ENCODE measurements around the gene SCAND1.
A peak's percentile ranks its signal among the peaks of the same experiment; 100 is the strongest.
"Not testable (repeated sequence)": the region's sequence is repeated elsewhere in the genome, so short reads cannot be mapped to it uniquely, and the experiment has no call there.

The SCAND1 gene

GRCh38 chr20:35953387-35954199, 709 bp downstream of the SCAND1 start:
- H2BK12ac ChIP-seq (ENCODE audit: low read length in 2 of 2): no peak overlapping the region
- no peak for DNase-seq
- peak overlapping the region; percentile 82 for H3K27ac ChIP-seq (ENCODE audit: low read length, poor library complexity, severe bottlenecking)
- peak overlapping the region; percentile 78 for H2AFZ ChIP-seq (ENCODE audit: low read depth, low read length)
- H4K8ac ChIP-seq (ENCODE audit: low read length): peak overlapping the region; percentile 66
- no peak overlapping the region for H2BK15ac ChIP-seq (ENCODE audit: low read depth, poor library complexity, severe bottlenecking)
- peak overlapping the region; percentile 56 for H2BK120ac ChIP-seq (ENCODE audit: low read depth, low read length)
- H3K23ac ChIP-seq (ENCODE audit: low read length in 2 of 2): peak overlapping the region in 1 of 2 experiments; percentile 65
- peak overlapping the region; percentile 92 to 93 for H3K18ac ChIP-seq (ENCODE audit: low read depth in 1 of 2, low read length in 2 of 2)
- H3K4me3 ChIP-seq (ENCODE audit: insufficient read depth in 1 of 2, low read depth in 1 of 2, low read length in 2 of 2): peak overlapping the region; percentile 93 to 97
- H3K9ac ChIP-seq (ENCODE audit: low read length): peak overlapping the region; percentile 100
- no peaks in the 10 kb centered on the region for H3K9me3 ChIP-seq (ENCODE audit: control insufficient read depth, low read length)
- no peaks in the 10 kb centered on the region for H3K27me3 ChIP-seq (ENCODE audit: control insufficient read depth in 1 of 2, insufficient read depth in 1 of 2, low read length in 2 of 2)
- H4K91ac ChIP-seq (ENCODE audit: low read length): peak overlapping the region; percentile 94
- peaks cover 0 to 7% of the 10 kb centered on the region in 2 experiments for H3K36me3 ChIP-seq (ENCODE audit: control insufficient read depth in 1 of 2, insufficient read depth in 2 of 2, low read depth in 1 of 2, low read length in 2 of 2)
- peak overlapping the region; percentile 91 for H3K4me2 ChIP-seq (ENCODE audit: low read length, poor library complexity, severe bottlenecking)
- peaks cover 4% of the 10 kb centered on the region for H3K4me1 ChIP-seq (ENCODE audit: control insufficient read depth, insufficient read depth, low read depth, low read length)
- WGBS: under 1% methylated on average over 65 of the region's 65 CpGs
- H3K79me1 ChIP-seq (replicated peaks; ENCODE audit: low read length, poor library complexity, severe bottlenecking): peaks cover 15% of the 10 kb centered on the region
- H2BK5ac ChIP-seq (ENCODE audit: low read depth, low read length, poor library complexity, severe bottlenecking): peak overlapping the region; percentile 26
- H2AK5ac ChIP-seq (ENCODE audit: low read length, severe bottlenecking): peak overlapping the region; percentile 74
- peak overlapping the region; percentile 54 to 83 for H3K4ac ChIP-seq (ENCODE audit: low read depth in 1 of 2, low read length in 2 of 2)
- peak overlapping the region in 1 of 2 experiments; percentile 46 for H3K14ac ChIP-seq (ENCODE audit: low read length in 2 of 2)

- Histone ChIP-seq H3K4ac (ENCODE audit: low read depth in 1 of 2, low read length in 2 of 2) (no peak overlapping the region), H2AFZ (ENCODE audit: low read depth, low read length) (no peak overlapping the region), H2AK5ac (ENCODE audit: low read length, severe bottlenecking) (peak overlapping the region; percentile 74), H3K18ac (ENCODE audit: low read depth in 1 of 2, low read length in 2 of 2) (no peak overlapping the region), H3K14ac (ENCODE audit: low read length in 2 of 2) (peak overlapping the region in 1 of 2 experiments; percentile 48), H3K23ac (ENCODE audit: low read length in 2 of 2) (no peak overlapping the region), H3K9ac (ENCODE audit: low read length) (peak overlapping the region; percentile 100), H3K4me2 (ENCODE audit: low read length, poor library complexity, severe bottlenecking) (peak overlapping the region; percentile 91), H3K4me3 (ENCODE audit: insufficient read depth in 1 of 2, low read depth in 1 of 2, low read length in 2 of 2) (peak overlapping the region; percentile 93 to 97), H3K36me3 (ENCODE audit: control insufficient read depth in 1 of 2, insufficient read depth in 2 of 2, low read depth in 1 of 2, low read length in 2 of 2) (peaks cover 0 to 16% of the 10 kb centered on the region in 2 experiments), H4K91ac (ENCODE audit: low read length) (no peak overlapping the region), H3K79me1 (replicated peaks; ENCODE audit: low read length, poor library complexity, severe bottlenecking) (peaks cover 20% of the 10 kb centered on the region), H2BK5ac (ENCODE audit: low read depth, low read length, poor library complexity, severe bottlenecking) (no peak overlapping the region), H3K27me3 (ENCODE audit: control insufficient read depth in 1 of 2, insufficient read depth in 1 of 2, low read length in 2 of 2) (no peaks in the 10 kb centered on the region), H2BK15ac (ENCODE audit: low read depth, poor library complexity, severe bottlenecking) (no peak overlapping the region), H3K9me3 (ENCODE audit: control insufficient read depth, low read length) (no peaks in the 10 kb centered on the region), H2BK12ac (ENCODE audit: low read length in 2 of 2) (no peak overlapping the region), H3K27ac (ENCODE audit: low read length, poor library complexity, severe bottlenecking) (peak overlapping the region; percentile 61), H3K4me1 (ENCODE audit: control insufficient read depth, insufficient read depth, low read depth, low read length) (peaks cover 4% of the 10 kb centered on the region), H4K8ac (ENCODE audit: low read length) (no peak overlapping the region), H2BK120ac (ENCODE audit: low read depth, low read length) (no peak overlapping the region)
- peak; percentile 58 for DNase-seq
- 72% methylated on average over 5 of the region's 6 CpGs for WGBS
Measured at GRCh38 chr20:35952480-35953386, 1.6 kb downstream of the SCAND1 start.

GRCh38 chr20:35952080-35952479, 2.2 kb downstream of the SCAND1 start:
- Histone ChIP-seq H3K4me3 (ENCODE audit: insufficient read depth in 1 of 2, low read depth in 1 of 2, low read length in 2 of 2) (peak overlapping the region in 1 of 2 experiments; percentile 97), H3K79me1 (replicated peaks; ENCODE audit: low read length, poor library complexity, severe bottlenecking) (peaks cover 23% of the 10 kb centered on the region), H3K9ac (ENCODE audit: low read length) (peak overlapping the region; percentile 100), H3K4me2 (ENCODE audit: low read length, poor library complexity, severe bottlenecking) (peak overlapping the region; percentile 91), H3K36me3 (ENCODE audit: control insufficient read depth in 1 of 2, insufficient read depth in 2 of 2, low read depth in 1 of 2, low read length in 2 of 2) (peaks cover 6 to 21% of the 10 kb centered on the region in 2 experiments)
- not testable (repeated sequence) for H3K27me3 ChIP-seq (ENCODE audit: control insufficient read depth in 1 of 2, insufficient read depth in 1 of 2, low read length in 2 of 2); H2BK12ac ChIP-seq (ENCODE audit: low read length in 2 of 2); H2BK15ac ChIP-seq (ENCODE audit: low read depth, poor library complexity, severe bottlenecking); H4K8ac ChIP-seq (ENCODE audit: low read length); H4K91ac ChIP-seq (ENCODE audit: low read length); DNase-seq; H2AK5ac ChIP-seq (ENCODE audit: low read length, severe bottlenecking); H3K9me3 ChIP-seq (ENCODE audit: control insufficient read depth, low read length); H3K23ac ChIP-seq (ENCODE audit: low read length in 2 of 2); H2BK120ac ChIP-seq (ENCODE audit: low read depth, low read length); H3K27ac ChIP-seq (ENCODE audit: low read length, poor library complexity, severe bottlenecking); H3K4ac ChIP-seq (ENCODE audit: low read depth in 1 of 2, low read length in 2 of 2); H3K14ac ChIP-seq (ENCODE audit: low read length in 2 of 2); H3K4me1 ChIP-seq (ENCODE audit: control insufficient read depth, insufficient read depth, low read depth, low read length); H2AFZ ChIP-seq (ENCODE audit: low read depth, low read length); H2BK5ac ChIP-seq (ENCODE audit: low read depth, low read length, poor library complexity, severe bottlenecking); H3K18ac ChIP-seq (ENCODE audit: low read depth in 1 of 2, low read length in 2 of 2)
- WGBS: 100% methylated on average over 12 of the region's 14 CpGs

- H3K14ac ChIP-seq (ENCODE audit: low read length in 2 of 2): no peak overlapping the region
- no peak overlapping the region for H3K4me3 ChIP-seq (ENCODE audit: insufficient read depth in 1 of 2, low read depth in 1 of 2, low read length in 2 of 2)
- H3K27ac ChIP-seq (ENCODE audit: low read length, poor library complexity, severe bottlenecking): no peak overlapping the region
- H3K36me3 ChIP-seq (ENCODE audit: control insufficient read depth in 1 of 2, insufficient read depth in 2 of 2, low read depth in 1 of 2, low read length in 2 of 2): peaks cover 10 to 30% of the 10 kb centered on the region in 2 experiments
- H3K4me1 ChIP-seq (ENCODE audit: control insufficient read depth, insufficient read depth, low read depth, low read length): peaks cover 4% of the 10 kb centered on the region
- no peak overlapping the region for H2BK12ac ChIP-seq (ENCODE audit: low read length in 2 of 2)
- H3K9ac ChIP-seq (ENCODE audit: low read length): no peak overlapping the region
- no peak overlapping the region for H2BK120ac ChIP-seq (ENCODE audit: low read depth, low read length)
- H4K8ac ChIP-seq (ENCODE audit: low read length): no peak overlapping the region
- no peaks in the 10 kb centered on the region for H3K9me3 ChIP-seq (ENCODE audit: control insufficient read depth, low read length)
- 96% methylated on average over 7 of the region's 7 CpGs for WGBS
- H3K4ac ChIP-seq (ENCODE audit: low read depth in 1 of 2, low read length in 2 of 2): no peak overlapping the region
- no peak overlapping the region for H2BK5ac ChIP-seq (ENCODE audit: low read depth, low read length, poor library complexity, severe bottlenecking)
- no peak overlapping the region for H4K91ac ChIP-seq (ENCODE audit: low read length)
- no peak overlapping the region for H3K23ac ChIP-seq (ENCODE audit: low read length in 2 of 2)
- H2AK5ac ChIP-seq (ENCODE audit: low read length, severe bottlenecking): no peak overlapping the region
- H3K4me2 ChIP-seq (ENCODE audit: low read length, poor library complexity, severe bottlenecking): no peak overlapping the region
- no peaks in the 10 kb centered on the region for H3K27me3 ChIP-seq (ENCODE audit: control insufficient read depth in 1 of 2, insufficient read depth in 1 of 2, low read length in 2 of 2)
- peaks cover 15% of the 10 kb centered on the region for H3K79me1 ChIP-seq (replicated peaks; ENCODE audit: low read length, poor library complexity, severe bottlenecking)
- no peak overlapping the region for H2AFZ ChIP-seq (ENCODE audit: low read depth, low read length)
- H3K18ac ChIP-seq (ENCODE audit: low read depth in 1 of 2, low read length in 2 of 2): no peak overlapping the region
- no peak for DNase-seq
- H2BK15ac ChIP-seq (ENCODE audit: low read depth, poor library complexity, severe bottlenecking): no peak overlapping the region
Measured at GRCh38 chr20:35950093-35950492, 4.2 kb downstream of the SCAND1 start.

Data from mesenchymal stem cell (in vitro differentiated cells and primary cell).